HG03565 (cell line): ENCODE results near the gene BSND.

ENCODE experiments used
- ATAC-seq: cut with Tn5 transposase; IDR thresholded peaks from one replicate; pipeline ENCODE4 v1.9.1; 2021; ENCODE audit warnings: mild to moderate bottlenecking, moderate library complexity; ENCODE audit not compliant: unreplicated experiment

Gene BSND

GRCh38 chr1:54975356-54976108, 23.2 kb upstream of the BSND start:
- no peak for ATAC-seq

DNA sequence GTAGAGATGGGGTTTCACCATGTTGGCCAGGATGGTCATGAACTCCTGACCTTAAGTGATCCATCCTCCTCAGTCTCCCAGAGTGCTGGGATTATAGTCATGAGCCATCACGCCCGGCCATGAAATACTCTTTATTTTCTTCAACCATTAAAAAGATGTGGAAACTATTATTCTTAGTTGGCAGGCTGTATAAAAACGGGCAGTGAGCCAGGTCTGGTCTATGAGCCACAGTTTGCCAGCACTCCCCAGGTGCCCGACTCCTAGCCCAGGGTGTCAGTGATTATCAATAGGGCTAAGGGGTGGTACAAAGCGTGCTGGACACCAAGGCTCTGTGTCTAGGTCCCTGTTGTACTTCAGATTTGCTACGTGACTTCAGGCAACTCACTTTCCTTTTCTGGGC, 22.0 kb upstream of the BSND start:
- ATAC-seq = no peak

DNA sequence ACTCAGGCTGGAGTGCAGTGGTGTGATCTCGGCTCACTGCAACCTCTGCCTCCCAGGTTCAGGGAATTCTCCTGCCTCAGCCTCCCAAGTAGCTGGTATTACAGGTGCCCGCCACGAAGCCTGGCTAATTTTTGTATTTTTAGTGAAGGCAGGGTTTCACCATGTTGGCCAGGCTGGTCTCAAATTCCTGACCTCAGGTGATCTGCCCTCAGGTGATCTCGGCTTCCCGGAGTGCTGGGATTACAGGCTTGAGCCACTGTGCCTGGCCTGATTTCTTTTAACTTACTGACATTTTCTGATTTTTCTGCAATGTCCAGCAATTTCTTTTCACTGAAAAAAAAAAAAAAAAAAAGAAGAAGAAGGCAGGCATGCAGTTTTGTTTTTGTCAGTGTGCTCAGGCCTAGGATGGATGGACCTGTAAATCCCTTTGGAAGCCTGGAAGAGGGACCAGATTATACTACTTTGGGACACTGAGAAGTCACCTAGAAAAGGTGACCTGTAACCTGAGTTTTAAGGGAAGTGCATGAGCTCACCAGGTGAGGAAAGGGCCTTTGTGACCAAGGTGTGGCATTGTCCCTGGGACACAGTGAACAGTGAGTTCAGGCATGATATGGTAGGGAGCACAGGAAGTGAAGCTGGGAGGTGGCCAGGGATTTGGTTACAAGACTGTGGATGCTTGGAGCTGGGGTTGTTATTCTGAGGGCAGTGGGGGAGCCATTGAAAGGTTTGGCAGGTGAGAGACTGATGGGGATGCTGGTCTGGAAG, 21.0 kb upstream of the BSND start:
- ATAC-seq = no peak

DNA sequence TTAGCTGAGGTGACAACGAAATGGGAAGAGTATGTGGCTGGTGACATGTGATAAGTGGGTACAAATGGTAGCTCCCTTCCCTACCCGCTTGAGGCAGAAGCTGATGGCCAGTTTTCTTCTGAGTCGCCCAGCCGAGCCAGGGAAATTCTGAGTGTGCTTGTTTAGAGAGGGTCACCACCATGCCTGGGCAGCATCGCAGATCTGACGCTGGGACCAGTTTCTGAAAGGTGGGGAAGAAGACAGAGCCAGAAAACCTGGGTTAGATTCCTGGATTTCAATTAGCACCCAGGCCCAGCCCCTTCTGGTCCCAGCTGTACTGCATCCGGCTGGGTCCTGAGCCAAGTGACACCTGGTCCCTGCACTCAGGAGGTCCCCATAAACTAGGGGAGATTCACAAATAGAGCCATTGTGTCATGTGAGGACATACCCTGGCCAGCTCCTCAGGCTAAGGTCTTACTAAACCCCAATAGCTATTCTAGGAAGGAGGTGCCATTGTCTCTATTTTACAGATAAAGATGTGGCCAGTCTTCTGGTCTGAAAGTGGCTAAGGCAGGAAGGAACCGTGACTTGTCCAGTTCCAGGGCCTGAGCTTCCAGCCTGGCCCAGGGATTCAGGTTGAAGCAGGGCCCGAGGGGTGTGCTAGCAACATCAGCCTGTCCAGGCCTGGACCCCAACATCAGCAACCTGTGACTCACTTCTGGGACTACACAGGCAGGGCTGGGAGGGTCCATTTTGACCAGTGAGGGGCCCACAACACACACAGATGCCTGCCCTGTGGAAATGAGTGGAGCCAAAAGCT, 20.0 kb upstream of the BSND start:
- ATAC-seq = no peak

DNA sequence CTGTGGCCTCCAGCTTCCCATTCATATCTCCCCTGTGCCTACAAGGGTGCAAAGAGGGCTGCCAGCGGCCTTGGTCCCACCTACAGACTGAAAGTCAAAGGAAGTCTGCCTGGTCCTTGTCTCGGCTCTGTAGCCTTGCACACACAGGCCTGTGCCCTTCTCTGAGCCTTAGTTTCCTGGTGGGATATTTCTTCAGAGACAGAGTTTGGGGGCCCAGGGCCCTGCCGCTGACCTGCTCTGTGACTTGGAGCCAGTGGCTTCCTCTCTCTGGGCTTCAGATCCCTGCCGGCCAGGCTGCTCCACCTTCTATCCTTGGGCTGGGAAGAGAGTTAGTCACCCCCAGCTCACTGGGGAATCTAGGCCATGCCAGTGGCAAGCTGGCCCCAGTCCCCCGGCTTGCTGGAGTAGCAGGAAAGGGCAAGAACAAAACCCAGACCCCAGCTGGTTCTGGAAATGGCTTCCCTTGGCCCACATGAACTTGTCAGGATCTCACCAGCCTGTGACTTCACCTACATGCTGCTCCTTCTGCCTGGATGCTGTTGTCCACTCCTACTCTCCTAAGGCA, 19.3 kb upstream of the BSND start:
- no peak for ATAC-seq

DNA sequence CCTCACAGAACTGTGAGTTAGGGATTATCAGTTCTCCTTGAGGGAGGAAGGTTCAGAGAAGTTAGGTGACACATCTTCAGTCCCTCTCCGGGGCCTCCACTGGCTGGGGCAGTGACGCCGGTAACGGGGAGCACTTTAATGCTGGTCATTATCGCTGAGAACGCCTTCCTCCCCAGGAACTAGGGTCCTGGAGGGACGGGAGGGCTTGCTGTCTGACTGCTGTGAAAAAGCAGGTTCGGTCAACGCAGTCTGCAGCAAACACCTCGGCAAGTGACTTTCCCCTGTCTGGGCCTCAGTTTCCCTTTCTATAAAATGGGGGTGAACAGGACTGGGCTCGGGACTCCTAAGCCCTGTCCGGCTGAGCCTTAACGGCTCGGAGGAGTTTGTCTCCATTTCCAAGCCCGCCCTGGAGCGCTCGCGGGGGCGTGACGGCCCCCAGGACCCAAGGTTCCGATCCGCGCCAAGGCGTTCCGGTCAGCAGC, 18.6 kb upstream of the BSND start:
- no peak for ATAC-seq

- ATAC-seq = no peak
These were observed 18.0 kb upstream of the BSND start, which contains the start of gene TMEM61 for GRCh38 chr1:54980528-54981241. TMEM61 (plus strand) TSS chr1:54980628; CDS start chr1:54981066, 438 bp downstream.

GRCh38 chr1:54981466-54981865, 17.3 kb upstream of the BSND start:
- ATAC-seq = no peak

DNA sequence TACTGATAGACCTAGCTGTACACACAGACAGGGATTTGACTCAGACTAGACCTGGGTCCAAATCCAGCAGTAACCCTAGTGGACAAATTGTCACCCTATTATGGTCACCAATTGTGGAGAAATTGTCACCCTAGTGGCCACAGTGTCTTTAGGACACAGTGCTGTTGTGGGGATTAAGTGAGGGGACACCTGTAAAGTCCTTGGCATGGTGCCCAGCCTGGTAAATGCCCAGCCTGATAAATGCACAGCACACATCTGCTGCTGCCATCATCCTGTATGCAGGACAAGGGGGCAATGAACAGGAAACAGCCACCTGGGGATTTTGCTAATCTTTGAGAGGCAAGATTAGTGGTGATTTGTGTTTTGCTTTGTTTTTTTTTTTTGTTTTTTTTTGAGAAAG, 16.0 kb upstream of the BSND start:
- no peak for ATAC-seq

- ATAC-seq = no peak
These were observed 14.4 kb upstream of the BSND start for GRCh38 chr1:54984131-54984842.

DNA sequence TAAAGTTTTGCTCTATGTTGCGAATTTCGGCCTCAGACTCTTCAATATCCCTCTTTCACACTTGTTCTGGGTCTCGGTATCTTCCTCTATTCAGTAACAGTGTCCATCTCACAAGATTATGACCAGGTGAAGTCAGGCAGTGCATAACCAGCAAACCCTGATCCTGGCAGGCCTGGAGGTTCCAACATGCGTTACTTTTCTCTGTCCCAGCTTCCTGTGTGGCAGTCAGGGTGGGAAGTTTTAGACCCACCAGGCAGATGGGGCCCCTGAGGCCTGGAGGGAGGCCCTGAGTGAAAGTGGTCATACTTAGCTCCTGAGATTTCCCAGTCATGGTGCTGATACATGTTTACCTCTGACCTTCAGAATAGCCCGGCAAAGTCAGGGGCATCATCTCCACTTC, 13.2 kb upstream of the BSND start:
- ATAC-seq = no peak

- ATAC-seq = no peak
These were observed 12.7 kb upstream of the BSND start for GRCh38 chr1:54986025-54986424.

DNA sequence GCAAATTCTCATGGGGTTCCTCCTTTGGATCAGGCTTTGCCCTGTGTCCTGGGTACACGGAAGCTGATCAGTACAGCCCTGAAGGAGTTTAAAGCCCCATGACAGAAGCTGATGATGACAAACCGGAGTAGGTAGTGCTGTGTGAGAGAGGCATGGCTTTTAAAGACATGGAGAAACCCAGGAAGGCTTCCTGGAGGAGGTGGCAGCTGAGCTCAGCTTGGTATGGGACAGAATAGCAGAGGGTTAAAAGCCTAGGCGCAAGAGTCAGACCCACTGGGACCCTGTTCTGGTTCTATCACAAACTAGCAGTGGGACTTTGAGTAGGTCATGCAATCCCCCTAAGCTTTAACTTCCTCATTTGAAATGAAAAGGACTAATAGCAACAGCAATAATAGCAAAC, 12.2 kb upstream of the BSND start:
- no peak for ATAC-seq

DNA sequence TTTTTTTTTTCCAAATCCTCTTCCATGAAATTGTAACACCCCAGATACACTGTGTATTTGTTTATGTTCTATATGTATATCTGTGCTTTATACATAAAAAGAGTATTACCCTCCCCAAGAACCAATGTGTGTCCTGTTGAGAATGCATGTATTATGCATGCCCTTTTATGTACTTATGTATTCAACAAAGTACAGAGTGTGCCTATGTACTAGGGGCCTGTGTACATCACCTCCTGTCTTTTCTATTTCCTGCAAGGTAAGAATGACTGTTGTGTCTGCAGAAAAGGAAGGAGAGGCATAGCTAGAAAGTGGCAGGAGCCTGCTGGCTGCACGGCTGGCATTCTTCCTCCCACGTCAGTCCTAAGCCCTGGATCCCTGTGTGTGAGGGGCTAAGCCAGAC, 11.3 kb upstream of the BSND start:
- ATAC-seq = no peak

DNA sequence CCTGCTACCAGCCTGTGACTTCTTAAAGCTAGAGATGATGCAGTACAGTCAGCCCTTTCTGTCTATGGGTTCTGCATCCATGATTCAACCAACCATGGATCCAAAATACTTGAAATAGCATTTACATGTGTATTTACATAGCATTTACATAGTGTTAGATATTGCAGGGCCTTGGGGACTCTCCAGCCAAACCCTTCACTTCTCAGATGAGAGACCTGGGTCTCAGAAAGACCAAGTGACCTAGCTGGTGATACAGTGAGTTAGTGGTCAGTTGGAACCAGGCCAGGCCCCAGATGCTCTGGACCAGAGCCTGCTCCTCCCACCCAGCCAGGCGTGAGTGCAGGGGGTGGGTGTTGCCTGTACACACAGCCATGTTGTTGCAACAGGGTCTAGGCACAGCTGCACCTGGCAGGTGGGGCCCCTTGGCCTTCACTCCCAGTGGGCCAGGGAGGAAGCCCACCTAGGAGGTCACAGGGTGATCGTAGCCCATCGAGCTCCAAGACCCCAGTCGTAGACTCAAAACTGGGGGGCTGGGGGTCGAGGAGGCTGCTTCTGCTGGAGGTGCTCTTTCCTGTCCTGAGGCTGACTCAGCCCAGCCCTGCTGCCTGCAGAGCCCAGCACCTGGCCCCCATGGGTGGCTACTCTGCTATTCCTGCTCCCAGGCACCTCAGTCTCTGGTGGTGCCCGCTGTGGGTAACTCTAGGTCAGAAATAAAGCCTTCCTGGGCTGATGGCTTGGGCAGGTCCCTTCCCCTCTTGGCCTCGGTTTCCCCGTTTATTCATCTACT, 10.6 kb upstream of the BSND start:
- ATAC-seq = no peak

DNA sequence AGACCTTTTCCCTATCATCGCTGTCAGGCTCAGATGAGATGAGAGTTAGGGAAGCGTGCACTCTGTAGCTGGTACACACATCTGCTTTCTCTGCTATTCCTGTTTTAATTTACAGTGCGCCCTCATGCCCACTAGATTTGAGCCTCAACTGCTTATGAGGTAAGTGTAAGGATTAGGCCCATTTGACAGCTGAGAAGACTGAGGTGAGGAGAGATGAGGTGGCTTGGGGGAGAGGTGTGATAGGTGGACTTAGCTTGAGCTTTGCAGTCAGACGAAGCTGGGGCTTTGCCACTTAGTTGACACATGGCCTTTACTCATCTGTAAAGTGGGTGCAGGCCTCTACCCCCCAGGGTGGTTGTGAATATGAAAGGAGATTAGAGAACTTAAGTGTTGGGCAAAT, 9.8 kb upstream of the BSND start:
- no peak for ATAC-seq

DNA sequence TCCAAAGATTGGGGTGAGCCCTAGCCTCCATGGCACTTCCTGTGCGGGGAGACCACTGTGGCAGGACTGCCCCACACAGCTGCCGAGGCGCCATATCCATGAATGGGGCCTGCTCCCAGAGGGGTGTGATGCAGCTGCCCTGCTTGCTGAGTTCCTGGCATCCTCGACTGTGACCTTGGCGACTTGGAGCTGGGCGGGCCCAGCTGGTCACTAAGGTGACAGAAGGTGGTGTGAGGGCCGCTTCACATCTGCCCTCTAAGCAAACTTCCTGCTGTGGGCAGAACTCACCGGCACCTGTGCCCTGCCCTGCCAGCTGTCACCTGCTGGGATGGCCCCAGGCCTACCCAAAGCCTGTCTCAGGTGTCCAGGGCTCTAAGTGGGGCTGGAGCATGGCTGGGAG, 9.3 kb upstream of the BSND start:
- no peak for ATAC-seq

DNA sequence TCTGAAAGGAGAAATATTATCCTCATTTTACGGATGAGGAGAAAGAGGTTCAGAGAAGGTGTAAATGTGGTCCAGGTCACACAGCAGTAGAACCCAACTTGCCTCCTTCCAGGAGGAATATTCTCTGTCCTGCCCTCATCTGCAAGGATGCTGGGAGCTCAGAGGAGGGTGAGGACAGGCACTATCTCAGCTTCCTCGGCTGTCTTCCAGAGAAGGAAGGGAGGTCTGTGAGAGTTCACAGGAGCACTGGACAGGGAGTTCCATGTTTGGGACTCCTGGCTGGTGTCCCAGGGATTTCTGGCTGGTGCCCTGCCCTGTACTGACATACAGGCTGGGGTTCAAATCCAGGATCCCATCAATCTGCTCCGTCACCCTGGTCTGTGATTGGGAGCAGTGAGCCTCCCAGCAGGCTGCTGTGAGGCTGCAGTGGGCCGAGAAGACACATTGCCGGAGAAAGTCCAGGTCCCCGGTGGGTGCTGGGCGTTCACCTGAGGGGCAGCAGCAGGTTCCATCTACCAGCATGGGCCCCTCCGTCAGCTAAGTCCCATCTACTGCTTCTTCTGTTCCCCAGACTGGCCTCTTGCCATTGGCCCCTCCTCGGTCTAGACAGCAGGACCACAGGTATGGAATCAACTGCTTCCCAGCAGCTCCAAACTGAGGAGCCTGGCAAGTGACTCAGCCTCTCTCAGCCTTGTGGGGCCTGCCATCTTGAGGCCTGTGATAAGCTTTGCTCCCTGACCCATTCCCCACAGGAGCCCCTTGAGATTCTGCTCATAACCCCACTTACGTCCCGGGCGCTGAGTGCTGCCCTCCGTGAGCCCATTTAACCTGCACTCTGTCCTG, 8.5 kb upstream of the BSND start:
- ATAC-seq = no peak
